GM13976 (cell line): ENCODE data around the gene ZNF827.

ENCODE experiments used
- DNase-seq: peaks from one replicate; pipeline ENCODE4 v3.0.0; 2012; ENCODE audit warnings: low spot score
- CTCF ChIP-seq: IDR thresholded peaks from 2 replicates; pipeline ENCODE4 v1.5.1; 2012; ENCODE audit warnings: borderline replicate concordance, mild to moderate bottlenecking; ENCODE audit not compliant: insufficient read depth; ENCODE audit errors: extremely low read depth, missing control alignments, control extremely low read depth
- in situ Hi-C: fragments of 300-500 bp; cut with MboI; formaldehyde crosslinking; loops from one replicate; pipeline ENCODE4 v1.12.0; 2022; ENCODE audit warnings: low sequenced_read_pairs, mixed read lengths, inconsistent platforms; ENCODE audit not compliant: unreplicated experiment

ZNF827 gene

DNA sequence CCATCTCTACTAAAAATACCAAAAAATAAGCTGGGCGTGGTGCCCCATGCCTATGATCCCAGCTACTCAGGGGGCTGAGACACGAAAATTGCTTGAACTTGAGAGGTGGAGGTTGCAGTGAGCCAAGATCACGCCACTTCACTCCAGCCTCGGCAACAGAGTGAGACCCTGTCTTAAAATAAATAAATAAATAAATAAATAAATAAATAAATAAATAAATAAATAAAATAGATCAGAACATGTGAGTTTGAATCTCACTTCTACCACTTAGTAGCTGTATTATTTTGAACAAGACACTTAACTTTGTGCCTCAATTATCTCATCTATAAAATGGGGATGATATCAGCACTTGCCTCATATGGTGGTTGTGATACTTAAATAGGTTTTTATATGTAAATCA lies 168.5 kb downstream of the ZNF827 start:
- no peak for DNase-seq
- in situ Hi-C loops = no loop called here
- no peak for TF ChIP-seq CTCF

- in situ Hi-C loops = no loop called here
- DNase-seq = no peak
- no peak for TF ChIP-seq CTCF
Observed at GRCh38 chr4:145769450-145770037, 169.1 kb downstream of the ZNF827 start.

DNA sequence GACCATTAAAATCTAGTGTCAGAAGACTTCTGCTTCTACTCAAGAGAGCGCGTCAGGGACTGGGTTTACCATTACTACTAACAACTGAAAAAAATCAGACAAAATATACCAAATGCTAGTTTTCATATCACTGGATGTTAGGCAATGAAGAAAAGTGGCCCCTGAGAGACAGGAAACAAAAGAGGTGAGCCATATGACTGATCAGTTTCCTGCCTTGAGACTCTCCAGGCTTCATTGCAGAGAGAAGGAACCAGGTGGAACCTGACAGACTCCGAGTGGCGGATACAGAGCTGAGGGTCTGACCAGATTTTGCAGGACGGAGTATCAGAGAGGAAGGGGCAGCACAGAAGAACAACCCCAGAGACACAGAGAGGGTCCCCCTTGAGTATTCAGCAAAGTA lies 172.3 kb downstream of the ZNF827 start:
- in situ Hi-C loops = no loop called here
- TF ChIP-seq CTCF = no peak

GRCh38 chr4:145763399-145763798 lies 175.2 kb downstream of the ZNF827 start:
- DNase-seq = no peak
- in situ Hi-C loops = no loop called here
- no peak for TF ChIP-seq CTCF

More for the DNA sequence above, 172.3 kb downstream of the ZNF827 start:
- no peak for DNase-seq

- DNase-seq = no peak
- TF ChIP-seq CTCF = no peak
- in situ Hi-C loops = no loop called here
Observed at GRCh38 chr4:145762719-145763118, 175.9 kb downstream of the ZNF827 start.

GRCh38 chr4:145760961-145761929 lies 177.4 kb downstream of the ZNF827 start:
- DNase-seq = no peak
- TF ChIP-seq CTCF = no peak
- in situ Hi-C loops = no loop called here
